ENCODE results near the gene METTL23. TPM values are rescaled to one million over a fixed set of nuclear protein-coding genes. Genes with fewer than 3 reads are reported as not detected.
A peak's percentile ranks its signal among the peaks of the same experiment; 100 is the strongest.

Gene METTL23
- total RNA-seq, 1 experiment from 2014 or later = 40.5 TPM

GRCh38 chr17:76735006-76735405, 8.4 kb downstream of the METTL23 start:
- Histone ChIP-seq H2AFZ (no peak overlapping the region), H3K27ac (peak overlapping the region; percentile 90), H3F3A (ENCODE audit: insufficient read depth, low read depth) (peaks cover 56% of the 10 kb centered on the region), H4K20me1 (ENCODE audit: insufficient read depth) (peaks cover 38% of the 10 kb centered on the region), H3K36me3 (ENCODE audit: low read depth) (peaks cover 36% of the 10 kb centered on the region), H3K4me2 (peak overlapping the region; percentile 95), H3K9me2 (ENCODE audit: insufficient read depth) (no peaks in the 10 kb centered on the region), H3K79me2 (ENCODE audit: low read depth) (peaks cover 85% of the 10 kb centered on the region), H3K4me1 (replicated peaks; ENCODE audit: insufficient read depth) (peaks cover 28% of the 10 kb centered on the region), H3K4me3 (peak overlapping the region; percentile 92), H3K27me3 (ENCODE audit: insufficient read depth, low read depth) (no peaks in the 10 kb centered on the region), H3K9me3 (ENCODE audit: insufficient read depth, low read depth) (no peaks in the 10 kb centered on the region)
- no TSS peak for BruUV-seq (replicated peaks)
- intact Hi-C loops (cut with micrococcal nuclease; ENCODE audit: unreplicated experiment) = loop anchor here (5.0 to 10.0 kb wide), 2 partner anchors 137 to 1580 kb away; no protein-coding TSS in a partner anchor
- ChIA-PET CTCF (no interaction called here), POLR2A (ENCODE audit: unreplicated experiment) (no interaction called here)
- TF ChIP-seq CTCF (conservative IDR thresholded peaks at IDR 0.05) (no peak), EZH2 (IDR thresholded peaks at IDR 0.05; ENCODE audit: low read depth) (no peak)
- no peak for DNase-seq

- BruUV-seq (replicated peaks) = TSS peak; percentile 31
- TF ChIP-seq EZH2 (IDR thresholded peaks at IDR 0.05; ENCODE audit: low read depth) = no peak
- no peak for TF ChIP-seq CTCF (conservative IDR thresholded peaks at IDR 0.05)
- intact Hi-C loops (cut with micrococcal nuclease; ENCODE audit: unreplicated experiment) = loop anchor here (5.0 to 10.0 kb wide), 2 partner anchors 137 to 1579 kb away; no protein-coding TSS in a partner anchor
- Histone ChIP-seq H3K4me2 (peak overlapping the region; percentile 95), H2AFZ (no peak overlapping the region), H3K9me2 (ENCODE audit: insufficient read depth) (no peaks in the 10 kb centered on the region), H3K27me3 (ENCODE audit: insufficient read depth, low read depth) (no peaks in the 10 kb centered on the region), H3K4me3 (peak overlapping the region; percentile 92), H3K27ac (peak overlapping the region; percentile 90), H3K4me1 (replicated peaks; ENCODE audit: insufficient read depth) (peaks cover 28% of the 10 kb centered on the region), H4K20me1 (ENCODE audit: insufficient read depth) (peaks cover 38% of the 10 kb centered on the region), H3K9me3 (ENCODE audit: insufficient read depth, low read depth) (no peaks in the 10 kb centered on the region), H3F3A (ENCODE audit: insufficient read depth, low read depth) (peaks cover 56% of the 10 kb centered on the region), H3K79me2 (ENCODE audit: low read depth) (peaks cover 84% of the 10 kb centered on the region), H3K36me3 (ENCODE audit: low read depth) (peaks cover 36% of the 10 kb centered on the region)
- POLR2A ChIA-PET (ENCODE audit: unreplicated experiment) = no interaction called here
- no peak for DNase-seq
- CTCF ChIA-PET = interaction anchor here (0.5 kb wide), 1 partner anchor 1211 kb away, joined by 3 read pairs; no protein-coding TSS in a partner anchor
Measured at GRCh38 chr17:76735586-76736348, 9.1 kb downstream of the METTL23 start.

GRCh38 chr17:76736349-76737081, 9.9 kb downstream of the METTL23 start:
- H3K4me2 ChIP-seq = peak overlapping the region; percentile 95
- H4K20me1 ChIP-seq (ENCODE audit: insufficient read depth) = peaks cover 38% of the 10 kb centered on the region
- H3K4me3 ChIP-seq = peak overlapping the region; percentile 92
- POLR2A ChIA-PET (ENCODE audit: unreplicated experiment) = interaction anchor here (0.5 kb wide), 1 partner anchor 41 kb away, joined by 3 read pairs; no protein-coding TSS in a partner anchor
- H3K27ac ChIP-seq = peak overlapping the region; percentile 90
- no peak for TF ChIP-seq CTCF (conservative IDR thresholded peaks at IDR 0.05)
- no peak for TF ChIP-seq EZH2 (IDR thresholded peaks at IDR 0.05; ENCODE audit: low read depth)
- peaks cover 51% of the 10 kb centered on the region for H3F3A ChIP-seq (ENCODE audit: insufficient read depth, low read depth)
- H3K4me1 ChIP-seq (replicated peaks; ENCODE audit: insufficient read depth) = peaks cover 28% of the 10 kb centered on the region
- DNase-seq = peak; percentile 37 to 56
- no peak overlapping the region for H2AFZ ChIP-seq
- CTCF ChIA-PET = interaction anchor here (0.5 kb wide), 1 partner anchor 1212 kb away, joined by 3 read pairs; no protein-coding TSS in a partner anchor
- H3K9me2 ChIP-seq (ENCODE audit: insufficient read depth) = no peaks in the 10 kb centered on the region
- peaks cover 79% of the 10 kb centered on the region for H3K79me2 ChIP-seq (ENCODE audit: low read depth)
- BruUV-seq (replicated peaks) = no TSS peak
- no peaks in the 10 kb centered on the region for H3K27me3 ChIP-seq (ENCODE audit: insufficient read depth, low read depth)
- H3K9me3 ChIP-seq (ENCODE audit: insufficient read depth, low read depth) = no peaks in the 10 kb centered on the region
- H3K36me3 ChIP-seq (ENCODE audit: low read depth) = peaks cover 41% of the 10 kb centered on the region
- intact Hi-C loops (cut with micrococcal nuclease; ENCODE audit: unreplicated experiment) = loop anchor here (5.0 to 10.0 kb wide), 2 partner anchors 136 to 1578 kb away; no protein-coding TSS in a partner anchor

All from PC-9 (cell line).